Activated CD8-positive, alpha-beta T cell treated with anti-CD3 and anti-CD28 coated beads for 36 hours (primary cell): ENCODE results near the gene PRDM16. TPM values are rescaled to one million over a fixed set of nuclear protein-coding genes. Genes with fewer than 3 reads are reported as not detected.

Experiments
- ATAC-seq: fragments of 200-7000 bp; cut with Tn5 transposase; one replicate; pipeline ENCODE4 v1.10.0; 2021; ENCODE audit warnings: mild to moderate bottlenecking, moderate library complexity
- CTCF ChIA-PET: fragments of 350-600 bp; sonication (Branson Sonifier 250); formaldehyde crosslinking; loops from one replicate; lab custom pipeline; 2021; ENCODE audit warnings: antibody characterized with exemption; lab: Charles Lee
- POLR2A ChIA-PET: fragments of 350-600 bp; sonication (Branson Sonifier 250); formaldehyde crosslinking; loops from one replicate; lab custom pipeline; 2021; ENCODE audit warnings: antibody characterized with exemption; lab: Charles Lee
- DNase-seq: peaks from one replicate; pipeline ENCODE4 v3.0.0-alpha.2; 2020
- H3K27ac Mint-ChIP-seq: one replicate; pipeline ENCODE4 v1.8.0; 2021; ENCODE audit warnings: mild to moderate bottlenecking, mixed read lengths
- H3K27me3 Mint-ChIP-seq: one replicate; pipeline ENCODE4 v1.8.0; 2021; ENCODE audit warnings: mixed read lengths
- H3K36me3 Mint-ChIP-seq: one replicate; pipeline ENCODE4 v1.8.0; 2021; ENCODE audit warnings: low read depth, mixed read lengths
- H3K4me1 Mint-ChIP-seq: one replicate; pipeline ENCODE4 v1.8.0; 2021; ENCODE audit warnings: low read depth, mixed read lengths
- H3K4me3 Mint-ChIP-seq: one replicate; pipeline ENCODE4 v1.8.0; 2021; ENCODE audit warnings: mild to moderate bottlenecking, moderate library complexity, mixed read lengths
- H3K9me3 Mint-ChIP-seq: one replicate; pipeline ENCODE4 v1.8.0; 2021; ENCODE audit warnings: mixed read lengths
- CTCF ChIP-seq: fragments of 200-600 bp; IDR thresholded peaks from one replicate; pipeline ENCODE4 v1.8.0; 2022; ENCODE audit warnings: antibody characterized with exemption, mild to moderate bottlenecking
- intact Hi-C: fragments of 100-400 bp; cut with micrococcal nuclease; formaldehyde crosslinking; loops from one replicate; pipeline ENCODE4 v1.10.0; 2022
- total RNA-seq, 2 experiments: library from RNA; stranded (reverse); gene quantifications; one replicate each; pipeline ENCODE4 v1.2.3, GENCODE V29; 2021

PRDM16 gene
- total RNA-seq, 2 experiments from 2014 or later: 0.29 to 0.49 TPM

- H3K9me3 Mint-ChIP-seq: no peaks in the 10 kb centered on the region
- CTCF ChIA-PET: no interaction called here
Measured at GRCh38 chr1:3117879-3118278, 48.9 kb downstream of the PRDM16 start.

GRCh38 chr1:3119061-3119460 is 50.1 kb downstream of the PRDM16 start:
- H3K4me3 Mint-ChIP-seq: no peak overlapping the region
- H3K4me1 Mint-ChIP-seq: no peaks in the 10 kb centered on the region
- ATAC-seq (no peak), DNase-seq (no peak)
- ChIA-PET CTCF (no interaction called here), POLR2A (no interaction called here)
- intact Hi-C loops: no loop called here
- TF ChIP-seq CTCF: no peak
- no peak overlapping the region for H3K27ac Mint-ChIP-seq
- no peaks in the 10 kb centered on the region for H3K9me3 Mint-ChIP-seq
- H3K36me3 Mint-ChIP-seq: no peaks in the 10 kb centered on the region
- H3K27me3 Mint-ChIP-seq: no peaks in the 10 kb centered on the region

More at GRCh38 chr1:3117879-3118278, 48.9 kb downstream of the PRDM16 start:
- Mint-ChIP-seq H3K27ac (no peak overlapping the region), H3K27me3 (no peaks in the 10 kb centered on the region), H3K4me3 (no peak overlapping the region), H3K36me3 (no peaks in the 10 kb centered on the region), H3K4me1 (no peaks in the 10 kb centered on the region)
- POLR2A ChIA-PET: no interaction called here
- ATAC-seq: no peak
- intact Hi-C loops: no loop called here
- no peak for TF ChIP-seq CTCF
- no peak for DNase-seq

GRCh38 chr1:3119725-3120124 is 50.7 kb downstream of the PRDM16 start:
- intact Hi-C loops: no loop called here

GRCh38 chr1:3120140-3120539 is 51.1 kb downstream of the PRDM16 start:
- H3K4me3 Mint-ChIP-seq: no peak overlapping the region
- no peaks in the 10 kb centered on the region for H3K9me3 Mint-ChIP-seq
- no peak for TF ChIP-seq CTCF
- intact Hi-C loops: no loop called here
- DNase-seq (no peak), ATAC-seq (no peak)
- ChIA-PET POLR2A (no interaction called here), CTCF (no interaction called here)
- no peaks in the 10 kb centered on the region for H3K27me3 Mint-ChIP-seq
- no peaks in the 10 kb centered on the region for H3K36me3 Mint-ChIP-seq
- no peak overlapping the region for H3K27ac Mint-ChIP-seq
- no peaks in the 10 kb centered on the region for H3K4me1 Mint-ChIP-seq

More at GRCh38 chr1:3119725-3120124, 50.7 kb downstream of the PRDM16 start:
- H3K4me3 Mint-ChIP-seq: no peak overlapping the region
- H3K9me3 Mint-ChIP-seq: no peaks in the 10 kb centered on the region
- ATAC-seq: no peak
- TF ChIP-seq CTCF: no peak
- no peaks in the 10 kb centered on the region for H3K36me3 Mint-ChIP-seq
- H3K4me1 Mint-ChIP-seq: no peaks in the 10 kb centered on the region
- H3K27ac Mint-ChIP-seq: no peak overlapping the region
- no peak for DNase-seq
- H3K27me3 Mint-ChIP-seq: no peaks in the 10 kb centered on the region
- CTCF ChIA-PET: no interaction called here
- POLR2A ChIA-PET: no interaction called here

- Mint-ChIP-seq H3K36me3 (no peaks in the 10 kb centered on the region), H3K4me3 (no peak overlapping the region), H3K9me3 (no peaks in the 10 kb centered on the region), H3K27ac (no peak overlapping the region), H3K4me1 (no peaks in the 10 kb centered on the region), H3K27me3 (no peaks in the 10 kb centered on the region)
- intact Hi-C loops: no loop called here
- ATAC-seq (no peak), DNase-seq (no peak)
- TF ChIP-seq CTCF: no peak
- POLR2A ChIA-PET: no interaction called here
- CTCF ChIA-PET: no interaction called here
Measured at GRCh38 chr1:3120994-3121393, 52.0 kb downstream of the PRDM16 start.
